ENCODE measurements around the gene CROT. TPM values are rescaled to one million over a fixed set of nuclear protein-coding genes. Genes with fewer than 3 reads are reported as not detected.
"Not testable (repeated sequence)": the region's sequence is repeated elsewhere in the genome, so short reads cannot be mapped to it uniquely, and the experiment has no call there.

CROT gene
- total RNA-seq = 13.0 TPM

GRCh38 chr7:87345166-87345927 is at the start of gene CROT:
Gene CROT (plus strand): TSS chr7:87345664. CDS start chr7:87349069, 3,405 bp downstream.
- FAIRE-seq (peak; percentile 63), DNase-seq (ENCODE audit: low spot score in 2 of 2) (peak; percentile 77 to 88)

- FAIRE-seq = no peak
- no peak for DNase-seq (ENCODE audit: low spot score in 2 of 2)
Observed at GRCh38 chr7:87300756-87301155, 44.7 kb upstream of the CROT start.

GRCh38 chr7:87310790-87311419 is 34.6 kb upstream of the CROT start:
- DNase-seq (ENCODE audit: low spot score in 2 of 2) = no peak
- FAIRE-seq = no peak

- FAIRE-seq = no peak
- DNase-seq (ENCODE audit: low spot score in 2 of 2) = peak; percentile 37 to 54
Observed at GRCh38 chr7:87312215-87312865, 33.1 kb upstream of the CROT start.

- DNase-seq (ENCODE audit: low spot score in 2 of 2) = no peak
- no peak for FAIRE-seq
Observed at GRCh38 chr7:87316097-87316700, 29.3 kb upstream of the CROT start.

- DNase-seq (ENCODE audit: low spot score in 2 of 2) (no peak), FAIRE-seq (no peak)
Observed at GRCh38 chr7:87316846-87317552, 28.5 kb upstream of the CROT start.

- FAIRE-seq = no peak
- DNase-seq (ENCODE audit: low spot score in 2 of 2) = no peak
Observed at GRCh38 chr7:87317691-87318245, 27.7 kb upstream of the CROT start.

GRCh38 chr7:87318741-87319140 is 26.7 kb upstream of the CROT start:
- DNase-seq (ENCODE audit: low spot score in 2 of 2) (no peak), FAIRE-seq (no peak)

- not testable (repeated sequence) for FAIRE-seq; DNase-seq (ENCODE audit: low spot score in 2 of 2)
Observed at GRCh38 chr7:87319154-87319581, 26.3 kb upstream of the CROT start.

- FAIRE-seq = no peak
- DNase-seq (ENCODE audit: low spot score in 2 of 2) = no peak
Observed at GRCh38 chr7:87322912-87323311, 22.6 kb upstream of the CROT start.

GRCh38 chr7:87325576-87326370 is 19.7 kb upstream of the CROT start:
- FAIRE-seq = no peak

GRCh38 chr7:87328281-87328680 is 17.2 kb upstream of the CROT start:
- FAIRE-seq (no peak), DNase-seq (ENCODE audit: low spot score in 2 of 2) (no peak)

More at GRCh38 chr7:87325576-87326370, 19.7 kb upstream of the CROT start:
- DNase-seq (ENCODE audit: low spot score in 2 of 2) = no peak

- DNase-seq (ENCODE audit: low spot score in 2 of 2) = no peak
- FAIRE-seq = no peak
Observed at GRCh38 chr7:87330316-87330715, 15.1 kb upstream of the CROT start.

GRCh38 chr7:87330942-87331341 is 14.5 kb upstream of the CROT start:
- no peak for FAIRE-seq
- no peak for DNase-seq (ENCODE audit: low spot score in 2 of 2)

GRCh38 chr7:87331687-87332252 is 13.7 kb upstream of the CROT start:
- no peak for DNase-seq (ENCODE audit: low spot score in 2 of 2)
- FAIRE-seq = no peak

- FAIRE-seq (no peak), DNase-seq (ENCODE audit: low spot score in 2 of 2) (no peak)
Observed at GRCh38 chr7:87332321-87332720, 13.1 kb upstream of the CROT start.

GRCh38 chr7:87336136-87336535 is 9.3 kb upstream of the CROT start:
- DNase-seq (ENCODE audit: low spot score in 2 of 2) (no peak), FAIRE-seq (no peak)

- no peak for FAIRE-seq
- no peak for DNase-seq (ENCODE audit: low spot score in 2 of 2)
Observed at GRCh38 chr7:87337331-87337730, 8.1 kb upstream of the CROT start.

- no peak for DNase-seq (ENCODE audit: low spot score in 2 of 2)
- no peak for FAIRE-seq
Observed at GRCh38 chr7:87339373-87339897, 6.0 kb upstream of the CROT start.
